ENCODE data around the gene DPEP2NB.
"Not testable (repeated sequence)": the region's sequence is repeated elsewhere in the genome, so short reads cannot be mapped to it uniquely, and the experiment has no call there.

Gene DPEP2NB

GRCh38 chr16:68015681-68016080, at the start of gene DPEP2NB:
TSS of gene DPEP2NB (minus strand) at chr16:68015911. CDS start at chr16:68015770, 141 bp downstream.
- DNase-seq = no peak

GRCh38 chr16:68064791-68065365, 49.2 kb upstream of the DPEP2NB start:
- DNase-seq = peak; percentile 74

GRCh38 chr16:68062910-68063393, 47.2 kb upstream of the DPEP2NB start:
- peak; percentile 56 for DNase-seq

GRCh38 chr16:68061396-68061795, 45.7 kb upstream of the DPEP2NB start:
- no peak for DNase-seq

- DNase-seq = no peak
These were observed 44.1 kb upstream of the DPEP2NB start for GRCh38 chr16:68059804-68060203.

- no peak for DNase-seq
These were observed 39.7 kb upstream of the DPEP2NB start for GRCh38 chr16:68055395-68055794.

- no peak for DNase-seq
These were observed 33.7 kb upstream of the DPEP2NB start for GRCh38 chr16:68049449-68049848.

- no peak for DNase-seq
These were observed 32.3 kb upstream of the DPEP2NB start for GRCh38 chr16:68047987-68048386.

- DNase-seq = no peak
These were observed 30.4 kb upstream of the DPEP2NB start for GRCh38 chr16:68046106-68046505.

- DNase-seq = no peak
These were observed 26.1 kb upstream of the DPEP2NB start for GRCh38 chr16:68041783-68042182.

- DNase-seq = peak; percentile 86
These were observed 25.0 kb upstream of the DPEP2NB start for GRCh38 chr16:68040506-68041288.

GRCh38 chr16:68037841-68038597, 22.3 kb upstream of the DPEP2NB start:
- DNase-seq = no peak

GRCh38 chr16:68035227-68035626, 19.5 kb upstream of the DPEP2NB start:
- no peak for DNase-seq

- no peak for DNase-seq
These were observed 17.4 kb upstream of the DPEP2NB start for GRCh38 chr16:68033101-68033500.

GRCh38 chr16:68031951-68032350, 16.2 kb upstream of the DPEP2NB start:
- DNase-seq = peak; percentile 18

GRCh38 chr16:68030108-68030507, 14.4 kb upstream of the DPEP2NB start:
- not testable (repeated sequence) for DNase-seq

- DNase-seq = no peak
These were observed 13.3 kb upstream of the DPEP2NB start for GRCh38 chr16:68028996-68029395.

GRCh38 chr16:68022728-68023537, 7.2 kb upstream of the DPEP2NB start, which contains the start of the genes DDX28 and DUS2:
TSS of gene DDX28 (minus strand) at chr16:68023232. CDS start at chr16:68023202, 30 bp downstream.
TSS of gene DUS2 (plus strand) at chr16:68023284. CDS start at chr16:68038024, 14,740 bp downstream.
- peak; percentile 95 for DNase-seq

GRCh38 chr16:68022278-68022727, 6.6 kb upstream of the DPEP2NB start:
- DNase-seq = no peak

- DNase-seq = no peak
These were observed 5.8 kb upstream of the DPEP2NB start for GRCh38 chr16:68021490-68021889.

- DNase-seq = no peak
These were observed 3.5 kb upstream of the DPEP2NB start for GRCh38 chr16:68019167-68019680.

GRCh38 chr16:68013440-68013839, 2.3 kb downstream of the DPEP2NB start:
- DNase-seq = no peak

Measured in CD4-positive, alpha-beta T cell treated with Interleukin-4 for 4 hours (primary cell).